ENCODE results near the gene RGS9BP. TPM values are rescaled to one million over a fixed set of nuclear protein-coding genes. Genes with fewer than 3 reads are reported as not detected.

RGS9BP gene
- total and polyA plus RNA-seq, 2 of the 13 experiments (the other 11 are each of a cell fraction or from before 2014, with no cell fraction given): 0.01 TPM; not detected in 1

DNA sequence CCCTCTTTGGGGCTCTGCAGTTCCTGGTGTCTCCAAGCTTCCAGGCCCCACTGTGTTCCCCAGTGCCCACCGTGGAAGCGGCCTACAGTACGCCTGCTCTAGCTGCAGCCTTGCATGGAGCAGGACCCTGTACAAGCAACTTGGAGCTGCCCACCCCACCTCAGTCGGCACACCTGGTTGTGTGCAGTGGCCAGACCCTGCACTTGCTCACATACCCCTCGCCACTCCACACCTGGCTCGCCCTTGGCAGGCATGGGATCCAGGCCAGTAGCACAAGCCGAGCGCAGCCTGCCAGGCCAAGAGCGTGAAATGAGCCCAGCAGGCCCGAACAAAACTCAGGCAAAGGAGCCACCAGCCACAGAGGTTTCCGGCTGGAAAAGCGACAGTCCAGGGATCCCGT lies 37.0 kb upstream of the RGS9BP start (continued):
- TF ChIP-seq, protein P1, sequence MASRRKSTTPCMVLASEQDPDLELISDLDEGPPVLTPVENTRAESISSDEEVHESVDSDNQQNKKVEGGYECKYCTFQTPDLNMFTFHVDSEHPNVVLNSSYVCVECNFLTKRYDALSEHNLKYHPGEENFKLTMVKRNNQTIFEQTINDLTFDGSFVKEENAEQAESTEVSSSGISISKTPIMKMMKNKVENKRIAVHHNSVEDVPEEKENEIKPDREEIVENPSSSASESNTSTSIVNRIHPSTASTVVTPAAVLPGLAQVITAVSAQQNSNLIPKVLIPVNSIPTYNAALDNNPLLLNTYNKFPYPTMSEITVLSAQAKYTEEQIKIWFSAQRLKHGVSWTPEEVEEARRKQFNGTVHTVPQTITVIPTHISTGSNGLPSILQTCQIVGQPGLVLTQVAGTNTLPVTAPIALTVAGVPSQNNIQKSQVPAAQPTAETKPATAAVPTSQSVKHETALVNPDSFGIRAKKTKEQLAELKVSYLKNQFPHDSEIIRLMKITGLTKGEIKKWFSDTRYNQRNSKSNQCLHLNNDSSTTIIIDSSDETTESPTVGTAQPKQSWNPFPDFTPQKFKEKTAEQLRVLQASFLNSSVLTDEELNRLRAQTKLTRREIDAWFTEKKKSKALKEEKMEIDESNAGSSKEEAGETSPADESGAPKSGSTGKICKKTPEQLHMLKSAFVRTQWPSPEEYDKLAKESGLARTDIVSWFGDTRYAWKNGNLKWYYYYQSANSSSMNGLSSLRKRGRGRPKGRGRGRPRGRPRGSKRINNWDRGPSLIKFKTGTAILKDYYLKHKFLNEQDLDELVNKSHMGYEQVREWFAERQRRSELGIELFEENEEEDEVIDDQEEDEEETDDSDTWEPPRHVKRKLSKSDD (CRISPR knock-in tag; IDR thresholded peaks at IDR 0.05; ENCODE audit: low read depth): no peak
- TF ChIP-seq ZFP90 (CRISPR knock-in tag; IDR thresholded peaks at IDR 0.05; ENCODE audit: borderline replicate concordance) (no peak), ZC3H4 (CRISPR knock-in tag; IDR thresholded peaks at IDR 0.05; ENCODE audit: borderline replicate concordance) (no peak), RFXAP (CRISPR knock-in tag; IDR thresholded peaks at IDR 0.05; ENCODE audit: borderline replicate concordance) (no peak), ZNF777 (CRISPR knock-in tag; IDR thresholded peaks at IDR 0.05) (no peak)

DNA sequence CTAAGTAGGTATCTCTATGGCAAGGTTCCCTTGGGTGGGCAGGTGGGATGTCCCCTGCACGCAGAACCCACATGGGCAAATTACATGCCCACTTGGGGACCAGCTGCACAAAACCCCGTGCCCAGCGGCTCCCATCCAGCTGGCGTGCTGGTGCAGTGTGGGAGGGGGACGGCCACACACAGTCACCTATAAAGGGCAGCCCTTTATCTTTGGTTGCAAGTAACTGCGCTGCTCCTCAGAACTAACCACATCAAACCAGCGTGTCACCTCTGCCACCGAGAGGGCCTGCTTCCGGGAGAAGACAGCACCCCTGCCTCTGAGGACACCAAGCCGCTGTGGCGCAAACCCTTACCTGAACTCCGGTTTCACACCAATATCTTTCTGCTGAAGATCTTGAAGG lies 32.9 kb upstream of the RGS9BP start:
- DNase-seq (ENCODE audit: low spot score): no peak
- TF ChIP-seq FOXO1 (CRISPR knock-in tag; IDR thresholded peaks at IDR 0.05) (no peak), ZNF33A (CRISPR knock-in tag; IDR thresholded peaks at IDR 0.05; ENCODE audit: borderline replicate concordance) (no peak), ZNF503 (CRISPR knock-in tag; IDR thresholded peaks at IDR 0.05) (no peak), THRA (CRISPR knock-in tag; IDR thresholded peaks at IDR 0.05; ENCODE audit: borderline replicate concordance) (no peak), ZNF530 (CRISPR knock-in tag; IDR thresholded peaks at IDR 0.05; ENCODE audit: low read depth) (no peak), FOXK2 (IDR thresholded peaks at IDR 0.05) (no peak), ZNF883 (CRISPR knock-in tag; IDR thresholded peaks at IDR 0.05; ENCODE audit: not compliant biosample characterization) (no peak), ZNF556 (CRISPR knock-in tag; IDR thresholded peaks at IDR 0.05; ENCODE audit: borderline replicate concordance) (no peak), RFX3 (CRISPR knock-in tag; IDR thresholded peaks at IDR 0.05) (no peak), ZNF337 (CRISPR knock-in tag; IDR thresholded peaks at IDR 0.05; ENCODE audit: borderline replicate concordance, low read depth) (no peak), ZNF7 (CRISPR knock-in tag; IDR thresholded peaks at IDR 0.05) (no peak), ZNF136 (CRISPR knock-in tag; IDR thresholded peaks at IDR 0.05; ENCODE audit: low read depth) (no peak), ZFP62 (CRISPR knock-in tag; IDR thresholded peaks at IDR 0.05) (no peak)
- TF ChIP-seq, protein P2, sequence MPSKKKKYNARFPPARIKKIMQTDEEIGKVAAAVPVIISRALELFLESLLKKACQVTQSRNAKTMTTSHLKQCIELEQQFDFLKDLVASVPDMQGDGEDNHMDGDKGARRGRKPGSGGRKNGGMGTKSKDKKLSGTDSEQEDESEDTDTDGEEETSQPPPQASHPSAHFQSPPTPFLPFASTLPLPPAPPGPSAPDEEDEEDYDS (CRISPR knock-in tag; IDR thresholded peaks at IDR 0.05): no peak
- Histone ChIP-seq H3K79me2 (ENCODE audit: insufficient read depth, low read length) (no peaks in the 10 kb centered on the region), H2AFZ (ENCODE audit: low read length) (no peak overlapping the region), H3K4me1 (ENCODE audit: insufficient read depth, low read length) (no peaks in the 10 kb centered on the region), H3K4me3 (replicated peaks in 1 of 3; ENCODE audit: insufficient read depth in 1 of 3, low read depth in 2 of 3, low read length in 3 of 3) (no peak overlapping the region), H3K36me3 (replicated peaks in 1 of 2; ENCODE audit: control insufficient read depth in 1 of 2, insufficient read depth in 2 of 2, low read length in 2 of 2) (peaks cover 27 to 56% of the 10 kb centered on the region in 2 experiments), H3K27ac (ENCODE audit: extremely low read length, insufficient read depth, low read length) (no peak overlapping the region), H4K20me1 (ENCODE audit: insufficient read depth, low read length) (no peaks in the 10 kb centered on the region), H3K9me3 (ENCODE audit: low read length) (no peaks in the 10 kb centered on the region), H3K9ac (ENCODE audit: insufficient read depth, low read depth, low read length) (no peak overlapping the region), H3K4me2 (ENCODE audit: low read depth, low read length) (no peak overlapping the region), H3K27me3 (ENCODE audit: control insufficient read depth in 1 of 2, insufficient read depth in 2 of 2, low read length in 2 of 2) (no peaks in the 10 kb centered on the region)
- ATAC-seq: no peak
- 96% methylated on average over 11 of the region's 12 CpGs for WGBS (ENCODE audit: low lambda C conversion rate)
- BruUV-seq (replicated peaks): no TSS peak
- no peak for FAIRE-seq
- CTCF ChIA-PET (ENCODE audit: low intra/inter-chr PET ratio, low total read pairs): no interaction called here
- POLR2A ChIA-PET: no interaction called here
- in situ Hi-C loops (cut with HindIII; ENCODE audit: extremely low pct_ligation_motif_present, low pct_unique_long_range_greater_than_20kb) (no loop called here), intact Hi-C loops (cut with micrococcal nuclease; ENCODE audit: unreplicated experiment) (no loop called here)

All from HepG2 (cell line).